Measurements from ENCODE around the gene TEAD1. TPM values are rescaled to one million over a fixed set of nuclear protein-coding genes. Genes with fewer than 3 reads are reported as not detected.

Gene TEAD1
- total RNA-seq, 2 experiments from 2014 or later: 0.11 TPM; not detected in 1

- ATAC-seq (ENCODE audit: poor library complexity): no peak
- Histone ChIP-seq H3K27ac (ENCODE audit: low read depth in 1 of 2, low read length in 2 of 2) (no peak overlapping the region), H3K4me1 (ENCODE audit: insufficient read depth, low read length) (no peaks in the 10 kb centered on the region), H3K36me3 (ENCODE audit: insufficient read depth, low read length) (no peaks in the 10 kb centered on the region), H3K4me3 (ENCODE audit: low read length) (no peak overlapping the region), H3K27me3 (ENCODE audit: control insufficient read depth in 1 of 2, insufficient read depth in 2 of 2, low read length in 2 of 2) (no peaks in the 10 kb centered on the region), H3K9me3 (ENCODE audit: control insufficient read depth in 1 of 2, insufficient read depth in 1 of 2, low read length in 2 of 2) (no peaks in the 10 kb centered on the region)
- Mint-ChIP-seq H3K27ac (no peak overlapping the region), H3K4me3 (no peak overlapping the region), H3K27me3 (peaks cover 51% of the 10 kb centered on the region), H3K4me1 (ENCODE audit: low read depth) (no peaks in the 10 kb centered on the region), H3K36me3 (ENCODE audit: low read depth) (no peaks in the 10 kb centered on the region), H3K9me3 (no peaks in the 10 kb centered on the region)
- ChIA-PET CTCF (no interaction called here), POLR2A (no interaction called here)
- no peak for TF ChIP-seq CTCF (IDR thresholded peaks at IDR 0.05)
- no peak for DNase-seq
- intact Hi-C loops (cut with DNase I, micrococcal nuclease): no loop called here
Measured at GRCh38 chr11:12778240-12778905, 104.2 kb downstream of the TEAD1 start.

GRCh38 chr11:12783765-12784164 lies 109.5 kb downstream of the TEAD1 start:
- H3K9me3 Mint-ChIP-seq: no peaks in the 10 kb centered on the region
- no peaks in the 10 kb centered on the region for H3K9me3 ChIP-seq (ENCODE audit: control insufficient read depth in 1 of 2, insufficient read depth in 1 of 2, low read length in 2 of 2)
- ChIA-PET POLR2A (no interaction called here), CTCF (no interaction called here)
- intact Hi-C loops (cut with DNase I, micrococcal nuclease): no loop called here
- DNase-seq: no peak
- no peak overlapping the region for H3K27ac ChIP-seq (ENCODE audit: low read depth in 1 of 2, low read length in 2 of 2)
- peaks cover 33% of the 10 kb centered on the region for H3K27me3 Mint-ChIP-seq
- no peaks in the 10 kb centered on the region for H3K4me1 Mint-ChIP-seq (ENCODE audit: low read depth)
- TF ChIP-seq CTCF (IDR thresholded peaks at IDR 0.05): no peak
- H3K36me3 Mint-ChIP-seq (ENCODE audit: low read depth): no peaks in the 10 kb centered on the region
- ATAC-seq (ENCODE audit: poor library complexity): no peak
- H3K4me3 ChIP-seq (ENCODE audit: low read length): no peak overlapping the region
- no peak overlapping the region for H3K4me3 Mint-ChIP-seq
- H3K27ac Mint-ChIP-seq: no peak overlapping the region
- no peaks in the 10 kb centered on the region for H3K4me1 ChIP-seq (ENCODE audit: insufficient read depth, low read length)
- H3K27me3 ChIP-seq (ENCODE audit: control insufficient read depth in 1 of 2, insufficient read depth in 2 of 2, low read length in 2 of 2): peaks cover 4 to 6% of the 10 kb centered on the region in 2 experiments
- H3K36me3 ChIP-seq (ENCODE audit: insufficient read depth, low read length): no peaks in the 10 kb centered on the region

GRCh38 chr11:12784445-12784844 lies 110.2 kb downstream of the TEAD1 start:
- no peak overlapping the region for H3K27ac Mint-ChIP-seq
- no peaks in the 10 kb centered on the region for H3K4me1 Mint-ChIP-seq (ENCODE audit: low read depth)
- Histone ChIP-seq H3K4me1 (ENCODE audit: insufficient read depth, low read length) (no peaks in the 10 kb centered on the region), H3K36me3 (ENCODE audit: insufficient read depth, low read length) (no peaks in the 10 kb centered on the region), H3K9me3 (ENCODE audit: control insufficient read depth in 1 of 2, insufficient read depth in 1 of 2, low read length in 2 of 2) (no peaks in the 10 kb centered on the region), H3K27ac (ENCODE audit: low read depth in 1 of 2, low read length in 2 of 2) (no peak overlapping the region), H3K27me3 (ENCODE audit: control insufficient read depth in 1 of 2, insufficient read depth in 2 of 2, low read length in 2 of 2) (peaks cover 4 to 6% of the 10 kb centered on the region in 2 experiments), H3K4me3 (ENCODE audit: low read length) (no peak overlapping the region)
- H3K36me3 Mint-ChIP-seq (ENCODE audit: low read depth): no peaks in the 10 kb centered on the region
- DNase-seq: no peak
- POLR2A ChIA-PET: no interaction called here
- no peaks in the 10 kb centered on the region for H3K9me3 Mint-ChIP-seq
- no peak for ATAC-seq (ENCODE audit: poor library complexity)
- CTCF ChIA-PET: no interaction called here
- no peak overlapping the region for H3K4me3 Mint-ChIP-seq
- H3K27me3 Mint-ChIP-seq: peaks cover 27% of the 10 kb centered on the region
- no peak for TF ChIP-seq CTCF (IDR thresholded peaks at IDR 0.05)
- intact Hi-C loops (cut with DNase I, micrococcal nuclease): no loop called here
